Ramos (cell line): ENCODE measurements around the gene COPB1.

ENCODE experiments used
- in situ Hi-C: fragments of 300-500 bp; cut with MboI; formaldehyde crosslinking; loops from one replicate; pipeline ENCODE4 v1.14.3; 2022; ENCODE audit warnings: low sequenced_read_pairs; ENCODE audit not compliant: unreplicated experiment

COPB1 gene

GRCh38 chr11:14519597-14519916, 19.9 kb upstream of the COPB1 start:
- in situ Hi-C loops = no loop called here

DNA sequence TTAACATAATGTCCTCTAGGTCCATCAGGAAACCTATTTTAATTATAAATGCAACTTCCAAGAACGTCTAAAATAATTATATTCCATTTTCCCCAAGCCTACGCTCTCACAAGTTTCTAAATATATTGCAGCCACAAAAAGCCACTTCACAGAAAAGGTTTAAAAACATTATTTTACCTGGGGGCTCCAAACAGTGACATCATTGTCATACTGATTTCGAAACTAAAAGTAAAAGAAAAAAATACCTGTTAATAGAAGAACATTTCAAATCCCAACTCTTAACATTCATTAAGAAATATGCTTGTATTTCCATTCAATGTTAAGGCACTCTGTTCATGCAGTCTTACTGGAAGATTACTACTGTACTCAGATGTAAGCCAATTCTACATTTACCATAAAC, 19.2 kb upstream of the COPB1 start:
- in situ Hi-C loops = no loop called here

GRCh38 chr11:14513800-14514199, 14.2 kb upstream of the COPB1 start:
- in situ Hi-C loops = no loop called here

- in situ Hi-C loops = no loop called here
Measured at GRCh38 chr11:14506532-14506931, 6.9 kb upstream of the COPB1 start.

GRCh38 chr11:14503023-14503422, 3.4 kb upstream of the COPB1 start:
- in situ Hi-C loops = no loop called here

DNA sequence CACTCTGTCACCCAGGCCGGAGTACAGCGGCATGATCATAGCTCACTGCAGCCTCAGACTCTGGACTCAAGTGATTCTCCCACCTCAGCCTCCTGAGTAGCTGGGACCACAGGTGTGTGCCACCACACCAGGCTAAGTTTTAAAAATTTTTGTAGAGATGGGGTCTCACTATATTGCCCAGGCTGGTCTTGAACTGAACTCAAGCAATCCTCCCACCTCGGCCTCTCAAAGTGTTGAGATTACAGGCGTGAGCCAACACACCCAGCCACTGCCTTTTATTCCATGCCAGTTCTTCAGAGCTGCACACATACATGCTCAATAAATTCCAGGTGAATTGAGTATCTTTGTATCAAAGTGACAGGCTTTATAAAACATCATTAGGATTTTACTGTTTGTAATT, 2.4 kb upstream of the COPB1 start:
- in situ Hi-C loops = no loop called here

GRCh38 chr11:14500181-14500651, 605 bp upstream of the COPB1 start:
- in situ Hi-C loops = no loop called here

DNA sequence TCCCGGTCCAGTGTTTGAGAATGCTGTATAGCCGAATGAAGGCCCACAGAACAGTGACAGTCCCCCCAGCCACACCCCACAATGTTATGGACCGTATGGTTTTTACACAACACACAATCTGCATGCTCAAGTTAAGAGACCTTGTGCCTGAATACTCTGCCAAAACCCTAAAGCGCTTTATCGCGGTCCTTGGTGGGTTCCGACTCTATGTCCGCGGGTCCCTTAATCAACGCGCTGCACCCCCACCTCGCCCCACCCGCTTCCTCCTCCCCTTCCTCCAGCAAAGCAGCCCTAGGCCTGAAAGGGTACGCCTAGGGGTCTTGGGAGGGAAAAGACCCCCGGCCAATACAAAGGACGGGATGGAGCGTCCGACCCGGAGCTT, 442 bp downstream of the COPB1 start:
- in situ Hi-C loops = no loop called here

DNA sequence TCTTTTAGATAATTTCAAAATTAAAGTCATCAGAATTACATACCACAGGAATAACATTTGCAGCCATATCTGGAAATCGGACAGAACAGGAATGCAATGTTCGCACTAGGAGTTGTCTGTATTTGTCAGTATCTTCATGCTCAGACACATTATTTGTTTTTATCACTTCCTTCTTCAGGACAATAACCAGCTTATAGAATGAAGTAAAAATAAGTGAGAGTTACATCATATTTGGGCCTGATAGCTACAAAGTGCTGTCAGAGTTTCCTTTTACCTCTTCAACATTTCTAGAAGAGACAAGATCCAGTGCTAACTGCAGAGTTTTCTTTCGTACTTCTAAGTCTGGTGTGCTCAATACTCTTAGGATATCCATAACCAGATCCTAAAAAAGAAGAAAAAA, 18.9 kb downstream of the COPB1 start:
- in situ Hi-C loops = no loop called here

- in situ Hi-C loops = no loop called here
Measured at GRCh38 chr11:14471127-14471526, 28.5 kb downstream of the COPB1 start.

GRCh38 chr11:14463623-14464022, 36.0 kb downstream of the COPB1 start:
- in situ Hi-C loops = no loop called here

DNA sequence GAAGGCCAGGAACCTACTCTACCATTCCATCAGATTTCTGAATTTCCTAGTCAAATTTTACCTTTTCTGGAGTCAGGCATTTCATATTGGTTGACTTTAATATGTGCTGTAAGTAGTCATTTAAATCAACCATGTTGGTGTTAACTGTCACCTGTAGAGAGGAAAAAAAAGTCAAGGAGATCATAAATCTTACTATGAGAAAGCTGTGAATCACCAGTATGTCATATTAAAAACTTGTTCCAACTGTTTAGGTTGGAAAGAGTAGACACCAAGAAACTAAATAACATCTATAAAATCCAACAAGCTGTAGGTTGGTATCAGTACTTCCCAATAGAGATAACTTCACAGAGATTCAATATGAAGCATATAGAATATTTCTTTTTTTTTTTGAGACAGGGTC, 39.5 kb downstream of the COPB1 start:
- in situ Hi-C loops = no loop called here

DNA sequence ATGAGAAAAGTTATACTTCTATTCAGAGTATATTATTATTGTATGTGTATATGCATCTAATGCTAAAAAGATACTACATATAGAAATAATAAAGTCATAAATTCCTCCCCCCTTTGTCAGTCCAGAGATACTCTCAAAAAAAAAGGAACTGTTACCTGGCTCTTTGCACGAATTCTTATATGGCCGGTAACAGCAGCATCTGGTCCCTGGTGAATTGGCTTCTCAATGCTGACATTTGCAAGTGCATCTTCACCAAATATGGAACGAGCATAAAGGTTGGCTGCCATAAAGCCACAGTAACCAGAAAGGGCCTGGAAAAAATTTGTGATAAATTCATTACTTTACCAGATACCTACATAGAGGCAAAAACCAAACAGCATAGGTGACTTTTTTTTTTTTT, 41.2 kb downstream of the COPB1 start:
- in situ Hi-C loops = no loop called here

GRCh38 chr11:14455648-14456430, 43.8 kb downstream of the COPB1 start:
- in situ Hi-C loops = no loop called here

DNA sequence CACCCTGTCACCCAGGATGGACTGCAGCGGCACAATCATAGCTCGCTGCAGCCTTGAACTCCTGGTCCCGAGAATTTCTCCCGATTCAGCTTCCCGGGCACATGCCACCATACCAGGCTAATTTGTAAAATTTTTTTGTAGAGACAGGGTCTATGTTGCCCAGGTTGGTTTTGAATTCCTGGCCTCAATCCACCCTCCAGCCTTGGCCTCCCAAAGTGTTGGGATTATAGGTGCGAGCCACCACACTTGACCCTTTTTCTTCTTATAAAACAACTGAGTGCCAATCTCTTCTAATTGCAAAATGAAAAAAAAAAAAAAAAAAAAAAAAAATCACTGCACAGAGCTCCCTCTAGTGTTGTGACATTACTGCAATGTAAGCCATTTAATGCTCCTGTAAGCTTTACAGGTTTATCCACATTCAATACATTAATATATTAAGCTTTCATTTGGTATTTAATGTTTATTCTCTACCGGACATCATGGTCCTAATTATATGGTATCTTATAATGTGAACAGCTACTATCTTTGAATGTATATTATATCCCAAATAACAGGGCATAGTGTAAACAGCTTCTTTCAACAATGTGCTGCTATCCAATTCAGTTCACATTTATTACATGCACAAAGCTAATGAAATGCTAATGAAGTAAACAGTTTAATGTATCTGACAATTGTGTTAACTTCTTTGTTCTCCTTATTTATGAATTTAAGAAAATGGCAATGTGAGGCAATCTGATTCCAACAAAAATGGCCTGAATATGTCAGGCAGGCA, 44.6 kb downstream of the COPB1 start:
- in situ Hi-C loops = no loop called here

GRCh38 chr11:14451825-14452224, 47.8 kb downstream of the COPB1 start:
- in situ Hi-C loops = no loop called here

DNA sequence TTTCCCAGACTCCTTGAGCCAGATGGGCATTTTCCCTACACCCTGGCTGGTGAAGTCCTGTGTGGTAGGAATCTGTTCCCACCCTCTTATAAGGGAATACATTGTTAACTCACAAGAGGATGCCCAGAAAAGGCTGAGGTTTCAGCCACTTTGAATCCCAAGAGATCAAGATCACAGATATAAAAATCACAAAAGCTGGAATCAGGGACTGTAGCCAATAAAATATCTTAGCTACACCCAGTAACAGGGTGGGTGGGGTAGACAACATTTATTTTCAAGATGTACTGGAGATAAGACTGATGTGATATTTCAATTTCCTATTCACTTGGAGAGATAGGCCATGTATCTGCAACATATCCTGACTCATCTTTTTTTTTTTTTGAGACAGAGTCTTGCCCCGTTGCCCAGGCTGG, 50.3 kb downstream of the COPB1 start:
- in situ Hi-C loops = loop anchor here (10.0 kb wide), 1 partner anchor 145 kb away; no protein-coding TSS in a partner anchor

DNA sequence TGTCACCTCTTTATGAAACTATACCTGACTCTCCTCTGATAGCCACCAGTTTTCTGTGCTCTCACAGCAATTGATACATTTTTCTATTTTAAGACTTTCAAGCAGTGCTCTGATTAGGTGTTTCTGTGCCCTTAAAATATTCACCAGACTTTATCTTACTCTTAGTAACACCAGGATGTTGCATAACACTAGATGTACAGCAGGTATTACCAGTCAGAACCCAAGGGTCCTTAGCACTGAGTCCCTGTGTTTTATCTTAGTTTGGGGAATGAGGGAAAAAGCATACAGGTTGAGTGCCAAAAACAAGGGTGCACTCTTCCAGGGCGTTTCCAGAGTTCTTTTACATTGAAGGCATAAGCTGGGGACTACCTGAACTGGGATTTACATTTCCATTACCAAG, 51.4 kb downstream of the COPB1 start:
- in situ Hi-C loops = loop anchor here (10.0 kb wide), 1 partner anchor 143 kb away; no protein-coding TSS in a partner anchor

DNA sequence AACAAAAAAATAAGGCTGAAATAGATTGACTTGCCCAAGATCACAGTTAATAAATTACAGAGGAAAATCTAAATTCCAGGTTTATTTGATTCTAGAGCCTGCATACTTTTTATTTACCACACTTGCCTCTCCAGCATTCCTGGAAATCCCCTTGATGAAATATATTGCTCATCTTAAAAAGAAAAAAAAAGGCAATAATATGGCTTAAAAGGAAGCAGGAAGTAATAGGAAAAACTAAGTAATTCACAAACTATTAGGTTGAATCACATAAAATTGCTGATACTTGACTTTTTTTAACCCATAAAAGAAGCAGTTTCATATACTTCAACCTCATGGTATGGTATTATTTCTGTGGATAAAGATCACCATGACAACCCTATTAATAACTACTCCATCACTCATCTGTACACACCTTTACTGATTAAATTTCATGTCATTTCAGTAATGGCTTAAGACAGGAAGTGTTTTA, 52.9 kb downstream of the COPB1 start:
- in situ Hi-C loops = loop anchor here (10.0 kb wide), 1 partner anchor 142 kb away; no protein-coding TSS in a partner anchor

- in situ Hi-C loops = loop anchor here (10.0 kb wide), 1 partner anchor 141 kb away; no protein-coding TSS in a partner anchor
Measured at GRCh38 chr11:14445542-14446530, 53.8 kb downstream of the COPB1 start.
